Measurements from ENCODE around the gene SAC3D1.

- TF ChIP-seq NFIC (IDR thresholded peaks at IDR 0.05; ENCODE audit: borderline replicate concordance) (no peak), RFX5 (IDR thresholded peaks at IDR 0.05; ENCODE audit: low read length) (no peak), POLR2AphosphoS5 (IDR thresholded peaks at IDR 0.05; ENCODE audit: low read depth, low read length) (no peak), REST (IDR thresholded peaks at IDR 0.05; ENCODE audit: low read depth, low read length) (no peak), TCF12 (IDR thresholded peaks at IDR 0.05) (no peak), YY1 (IDR thresholded peaks at IDR 0.05; ENCODE audit: low read depth) (no peak), TAF1 (IDR thresholded peaks at IDR 0.05; ENCODE audit: borderline replicate concordance, low read depth, low read length) (no peak)
- TF ChIP-seq, protein P1, sequence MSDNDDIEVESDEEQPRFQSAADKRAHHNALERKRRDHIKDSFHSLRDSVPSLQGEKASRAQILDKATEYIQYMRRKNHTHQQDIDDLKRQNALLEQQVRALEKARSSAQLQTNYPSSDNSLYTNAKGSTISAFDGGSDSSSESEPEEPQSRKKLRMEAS (IDR thresholded peaks at IDR 0.05; ENCODE audit: low read depth), result no peak
- TF ChIP-seq, protein P2, sequence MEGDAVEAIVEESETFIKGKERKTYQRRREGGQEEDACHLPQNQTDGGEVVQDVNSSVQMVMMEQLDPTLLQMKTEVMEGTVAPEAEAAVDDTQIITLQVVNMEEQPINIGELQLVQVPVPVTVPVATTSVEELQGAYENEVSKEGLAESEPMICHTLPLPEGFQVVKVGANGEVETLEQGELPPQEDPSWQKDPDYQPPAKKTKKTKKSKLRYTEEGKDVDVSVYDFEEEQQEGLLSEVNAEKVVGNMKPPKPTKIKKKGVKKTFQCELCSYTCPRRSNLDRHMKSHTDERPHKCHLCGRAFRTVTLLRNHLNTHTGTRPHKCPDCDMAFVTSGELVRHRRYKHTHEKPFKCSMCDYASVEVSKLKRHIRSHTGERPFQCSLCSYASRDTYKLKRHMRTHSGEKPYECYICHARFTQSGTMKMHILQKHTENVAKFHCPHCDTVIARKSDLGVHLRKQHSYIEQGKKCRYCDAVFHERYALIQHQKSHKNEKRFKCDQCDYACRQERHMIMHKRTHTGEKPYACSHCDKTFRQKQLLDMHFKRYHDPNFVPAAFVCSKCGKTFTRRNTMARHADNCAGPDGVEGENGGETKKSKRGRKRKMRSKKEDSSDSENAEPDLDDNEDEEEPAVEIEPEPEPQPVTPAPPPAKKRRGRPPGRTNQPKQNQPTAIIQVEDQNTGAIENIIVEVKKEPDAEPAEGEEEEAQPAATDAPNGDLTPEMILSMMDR (IDR thresholded peaks at IDR 0.05), result peak; percentile 64
Measured at GRCh38 chr11:65078151-65078550, 37.1 kb downstream of the SAC3D1 start.

All from SK-N-SH (cell line).